Cardiac fibroblast (primary cell): ENCODE data around the gene LY6G5C.

Experiments used
- DNase-seq, 2 donors: peaks; one replicate each; pipeline versions ENCODE4 v3.0.0 to v3.0.0-alpha.2; 2010; ENCODE audit warnings: low read depth in 2 of 2
- H3K4me3 ChIP-seq, 2 donors: replicated peaks in 1 of 2; 1 replicate in 1 of 2; 2 replicates in 1 of 2; pipeline ENCODE4 v1.5.1; 2011; ENCODE audit warnings: low read depth in 2 of 2, low read length in 2 of 2, mild to moderate bottlenecking in 2 of 2, moderate library complexity in 1 of 2
- TF ChIP-seq, protein P1 (sequence below): IDR thresholded peaks from one replicate; pipeline ENCODE4 v1.5.1; 2011; ENCODE audit warnings: low read depth, mild to moderate bottlenecking, low read length, inconsistent platforms

LY6G5C gene

DNA sequence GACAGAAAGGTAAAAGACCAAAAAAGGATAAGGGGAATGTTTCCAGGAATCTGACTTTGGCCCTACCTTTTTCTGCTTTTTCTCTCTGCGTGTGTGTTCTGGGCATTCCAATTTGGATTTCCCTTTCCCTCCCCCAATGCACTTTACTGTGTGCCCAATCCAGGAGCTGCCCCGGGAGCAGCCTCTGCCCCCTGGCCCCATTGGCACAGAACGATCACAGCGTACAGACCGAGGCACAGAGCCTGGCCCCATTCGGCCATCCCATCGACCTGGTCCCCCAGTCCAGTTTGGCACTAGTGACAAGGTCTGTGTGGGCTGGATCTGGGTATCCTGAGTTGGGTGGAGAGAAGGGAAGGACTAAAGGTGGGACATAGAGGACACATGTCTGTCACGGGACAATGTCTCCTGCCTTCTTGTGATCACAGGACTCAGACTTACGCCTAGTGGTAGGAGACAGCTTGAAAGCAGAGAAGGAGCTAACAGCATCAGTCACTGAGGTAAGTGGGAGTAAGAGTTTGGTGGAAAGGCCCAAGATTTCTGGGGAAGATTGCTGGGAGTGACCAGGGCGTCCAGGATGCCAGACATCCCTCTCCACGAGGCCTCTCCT is 45.8 kb downstream of the LY6G5C start:
- no peak for DNase-seq
- no peak overlapping the region for H3K4me3 ChIP-seq
- TF ChIP-seq, protein P1, sequence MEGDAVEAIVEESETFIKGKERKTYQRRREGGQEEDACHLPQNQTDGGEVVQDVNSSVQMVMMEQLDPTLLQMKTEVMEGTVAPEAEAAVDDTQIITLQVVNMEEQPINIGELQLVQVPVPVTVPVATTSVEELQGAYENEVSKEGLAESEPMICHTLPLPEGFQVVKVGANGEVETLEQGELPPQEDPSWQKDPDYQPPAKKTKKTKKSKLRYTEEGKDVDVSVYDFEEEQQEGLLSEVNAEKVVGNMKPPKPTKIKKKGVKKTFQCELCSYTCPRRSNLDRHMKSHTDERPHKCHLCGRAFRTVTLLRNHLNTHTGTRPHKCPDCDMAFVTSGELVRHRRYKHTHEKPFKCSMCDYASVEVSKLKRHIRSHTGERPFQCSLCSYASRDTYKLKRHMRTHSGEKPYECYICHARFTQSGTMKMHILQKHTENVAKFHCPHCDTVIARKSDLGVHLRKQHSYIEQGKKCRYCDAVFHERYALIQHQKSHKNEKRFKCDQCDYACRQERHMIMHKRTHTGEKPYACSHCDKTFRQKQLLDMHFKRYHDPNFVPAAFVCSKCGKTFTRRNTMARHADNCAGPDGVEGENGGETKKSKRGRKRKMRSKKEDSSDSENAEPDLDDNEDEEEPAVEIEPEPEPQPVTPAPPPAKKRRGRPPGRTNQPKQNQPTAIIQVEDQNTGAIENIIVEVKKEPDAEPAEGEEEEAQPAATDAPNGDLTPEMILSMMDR = no peak

DNA sequence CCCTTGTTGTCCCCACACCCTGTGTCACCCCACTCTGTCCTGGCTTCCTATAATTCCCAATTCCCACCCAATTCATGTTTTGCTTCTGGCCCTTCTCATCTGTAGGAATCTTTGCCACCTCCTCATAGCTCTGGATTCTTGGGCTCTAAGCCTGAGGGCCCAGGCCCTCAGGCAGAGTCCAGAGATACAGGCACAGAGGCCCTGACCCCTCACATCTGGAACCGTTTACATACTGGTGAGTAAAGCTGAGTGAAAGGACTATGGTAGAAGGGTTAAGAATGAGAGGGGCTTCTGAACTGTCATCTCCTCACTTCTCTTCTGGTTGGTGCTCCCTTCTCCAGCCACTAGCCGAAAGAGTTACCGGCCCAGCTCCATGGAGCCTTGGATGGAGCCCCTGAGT is 46.7 kb downstream of the LY6G5C start:
- no peak overlapping the region for H3K4me3 ChIP-seq
- DNase-seq = no peak
- TF ChIP-seq, protein P1 = no peak

DNA sequence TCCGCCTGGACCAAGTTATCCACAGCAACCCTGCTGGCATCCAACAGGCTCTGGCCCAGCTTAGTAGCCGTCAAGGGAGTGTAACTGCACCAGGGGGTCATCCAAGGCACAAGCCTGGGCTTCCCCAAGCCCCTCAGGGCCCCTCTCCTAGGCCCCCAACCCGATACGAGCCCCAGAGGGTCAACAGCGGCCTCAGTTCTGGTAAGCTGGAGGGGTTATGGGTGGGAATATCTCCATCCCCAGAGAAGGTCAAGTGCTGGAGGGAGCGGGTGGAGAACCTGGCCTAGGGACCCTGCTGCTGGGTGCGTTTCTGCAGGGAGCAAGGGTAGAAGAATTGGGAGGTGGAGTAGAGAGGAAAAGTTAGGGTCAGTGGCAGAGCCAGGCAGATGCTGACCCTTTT is 47.4 kb downstream of the LY6G5C start:
- DNase-seq = no peak
- H3K4me3 ChIP-seq = no peak overlapping the region
- TF ChIP-seq, protein P1 = no peak

DNA sequence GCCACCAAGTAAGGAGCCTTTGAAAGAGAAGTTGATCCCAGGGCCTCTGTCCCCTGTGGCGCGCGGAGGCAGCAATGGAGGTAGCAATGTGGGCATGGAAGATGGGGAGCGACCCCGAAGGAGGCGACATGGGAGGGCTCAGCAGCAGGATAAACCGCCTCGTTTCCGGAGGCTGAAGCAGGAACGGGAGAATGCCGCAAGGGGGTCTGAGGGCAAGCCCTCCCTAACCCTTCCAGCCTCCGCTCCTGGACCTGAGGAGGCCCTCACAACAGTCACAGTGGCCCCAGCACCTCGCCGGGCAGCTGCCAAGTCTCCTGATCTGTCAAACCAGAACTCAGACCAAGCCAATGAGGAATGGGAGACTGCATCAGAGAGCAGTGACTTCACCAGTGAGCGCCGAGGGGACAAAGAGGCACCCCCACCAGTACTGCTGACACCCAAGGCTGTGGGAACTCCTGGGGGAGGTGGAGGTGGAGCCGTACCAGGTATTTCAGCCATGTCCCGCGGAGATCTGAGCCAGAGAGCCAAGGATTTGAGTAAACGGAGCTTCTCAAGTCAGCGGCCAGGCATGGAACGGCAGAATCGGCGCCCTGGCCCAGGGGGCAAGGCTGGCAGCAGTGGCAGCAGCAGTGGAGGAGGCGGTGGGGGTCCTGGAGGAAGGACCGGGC is 48.5 kb downstream of the LY6G5C start:
- TF ChIP-seq, protein P1 = no peak
- H3K4me3 ChIP-seq = no peak overlapping the region

DNA sequence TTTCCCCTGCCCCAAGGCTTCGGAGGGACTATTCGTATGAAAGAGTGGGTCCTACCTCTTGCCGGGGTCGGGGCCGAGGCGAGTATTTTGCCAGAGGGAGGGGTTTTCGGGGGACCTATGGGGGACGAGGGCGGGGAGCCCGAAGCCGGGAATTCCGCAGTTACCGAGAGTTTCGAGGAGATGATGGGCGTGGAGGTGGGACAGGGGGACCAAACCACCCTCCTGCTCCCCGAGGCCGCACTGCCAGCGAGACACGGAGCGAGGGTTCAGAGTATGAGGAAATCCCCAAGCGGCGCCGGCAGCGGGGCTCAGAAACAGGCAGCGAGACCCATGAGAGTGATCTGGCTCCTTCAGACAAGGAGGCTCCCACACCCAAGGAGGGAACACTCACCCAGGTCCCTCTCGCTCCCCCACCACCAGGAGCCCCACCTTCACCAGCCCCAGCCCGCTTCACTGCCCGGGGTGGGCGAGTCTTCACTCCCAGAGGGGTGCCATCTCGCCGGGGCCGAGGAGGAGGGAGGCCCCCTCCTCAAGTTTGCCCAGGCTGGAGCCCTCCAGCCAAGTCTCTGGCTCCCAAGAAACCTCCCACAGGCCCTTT is 49.1 kb downstream of the LY6G5C start:
- TF ChIP-seq, protein P1 = no peak
- no peak for DNase-seq
- no peak overlapping the region for H3K4me3 ChIP-seq

More for the DNA sequence above, 48.5 kb downstream of the LY6G5C start:
- DNase-seq = no peak

DNA sequence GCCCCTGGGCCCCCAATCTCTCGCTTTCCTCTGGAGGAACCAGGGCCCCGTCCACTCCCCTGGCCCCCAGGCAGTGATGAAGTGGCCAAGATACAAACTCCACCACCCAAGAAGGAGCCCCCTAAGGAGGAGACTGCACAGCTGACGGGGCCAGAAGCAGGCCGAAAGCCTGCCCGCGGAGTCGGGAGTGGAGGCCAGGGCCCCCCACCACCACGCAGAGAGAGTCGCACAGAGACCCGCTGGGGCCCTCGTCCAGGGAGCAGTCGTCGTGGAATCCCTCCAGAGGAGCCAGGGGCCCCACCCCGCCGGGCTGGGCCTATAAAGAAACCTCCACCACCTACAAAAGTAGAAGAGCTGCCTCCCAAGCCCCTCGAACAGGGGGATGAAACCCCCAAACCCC is 49.7 kb downstream of the LY6G5C start:
- TF ChIP-seq, protein P1 = no peak
- no peak overlapping the region for H3K4me3 ChIP-seq
- DNase-seq = no peak
